ENCODE measurements around the gene MBD6. TPM values are rescaled to one million over a fixed set of nuclear protein-coding genes. Genes with fewer than 3 reads are reported as not detected.
"Not testable (repeated sequence)": the region's sequence is repeated elsewhere in the genome, so short reads cannot be mapped to it uniquely, and the experiment has no call there.

MBD6 gene
- total RNA-seq, 1 donor from 2014 or later, result 158 TPM

DNA sequence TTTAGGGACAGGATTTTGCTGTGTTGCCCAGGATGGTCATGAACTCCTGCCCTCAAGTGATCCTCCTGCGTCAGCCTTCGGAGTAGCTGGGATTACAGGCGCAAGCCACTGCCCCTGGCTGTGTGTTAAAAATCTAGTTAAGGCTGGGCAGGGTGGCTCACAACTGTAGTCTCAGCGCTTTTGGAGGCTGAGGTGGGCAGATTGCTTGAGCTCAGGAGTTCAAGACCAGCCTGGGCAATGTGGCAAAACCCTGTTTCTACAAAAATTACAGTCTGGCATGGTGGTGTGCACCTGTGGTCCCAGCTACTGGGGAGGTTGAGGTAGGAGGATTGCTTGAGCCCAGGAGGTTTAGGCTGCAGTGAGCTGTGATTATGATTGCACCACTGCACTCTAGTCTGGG lies 11.5 kb upstream of the MBD6 start:
- Mint-ChIP-seq H3K27me3 (no peaks in the 10 kb centered on the region), H3K27ac (no peak overlapping the region), H3K36me3 (ENCODE audit: insufficient read depth) (peaks cover 37% of the 10 kb centered on the region), H3K4me3 (ENCODE audit: low read depth) (no peak overlapping the region), H3K9me3 (ENCODE audit: low read depth) (peaks cover 2% of the 10 kb centered on the region), H3K4me1 (ENCODE audit: low read depth) (no peaks in the 10 kb centered on the region)
- DNase-seq (ENCODE audit: low spot score, unreplicated experiment), result no peak
- TF ChIP-seq, protein P1, sequence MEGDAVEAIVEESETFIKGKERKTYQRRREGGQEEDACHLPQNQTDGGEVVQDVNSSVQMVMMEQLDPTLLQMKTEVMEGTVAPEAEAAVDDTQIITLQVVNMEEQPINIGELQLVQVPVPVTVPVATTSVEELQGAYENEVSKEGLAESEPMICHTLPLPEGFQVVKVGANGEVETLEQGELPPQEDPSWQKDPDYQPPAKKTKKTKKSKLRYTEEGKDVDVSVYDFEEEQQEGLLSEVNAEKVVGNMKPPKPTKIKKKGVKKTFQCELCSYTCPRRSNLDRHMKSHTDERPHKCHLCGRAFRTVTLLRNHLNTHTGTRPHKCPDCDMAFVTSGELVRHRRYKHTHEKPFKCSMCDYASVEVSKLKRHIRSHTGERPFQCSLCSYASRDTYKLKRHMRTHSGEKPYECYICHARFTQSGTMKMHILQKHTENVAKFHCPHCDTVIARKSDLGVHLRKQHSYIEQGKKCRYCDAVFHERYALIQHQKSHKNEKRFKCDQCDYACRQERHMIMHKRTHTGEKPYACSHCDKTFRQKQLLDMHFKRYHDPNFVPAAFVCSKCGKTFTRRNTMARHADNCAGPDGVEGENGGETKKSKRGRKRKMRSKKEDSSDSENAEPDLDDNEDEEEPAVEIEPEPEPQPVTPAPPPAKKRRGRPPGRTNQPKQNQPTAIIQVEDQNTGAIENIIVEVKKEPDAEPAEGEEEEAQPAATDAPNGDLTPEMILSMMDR (IDR thresholded peaks at IDR 0.05; ENCODE audit: unreplicated experiment), result no peak

- H3K9me3 Mint-ChIP-seq (ENCODE audit: low read depth), result peaks cover 2% of the 10 kb centered on the region
Observed at GRCh38 chr12:57511588-57512325, 10.9 kb upstream of the MBD6 start.

GRCh38 chr12:57512665-57513064 lies 10.0 kb upstream of the MBD6 start:
- Mint-ChIP-seq H3K4me3 (ENCODE audit: low read depth) (no peak overlapping the region), H3K27ac (no peak overlapping the region), H3K9me3 (ENCODE audit: low read depth) (peaks cover 2% of the 10 kb centered on the region), H3K36me3 (ENCODE audit: insufficient read depth) (peaks cover 39% of the 10 kb centered on the region), H3K4me1 (ENCODE audit: low read depth) (peaks cover 2% of the 10 kb centered on the region), H3K27me3 (no peaks in the 10 kb centered on the region)
- DNase-seq (ENCODE audit: low spot score, unreplicated experiment), result no peak
- TF ChIP-seq, protein P1 (IDR thresholded peaks at IDR 0.05; ENCODE audit: unreplicated experiment), result no peak

More at GRCh38 chr12:57511588-57512325, 10.9 kb upstream of the MBD6 start:
- no peaks in the 10 kb centered on the region for H3K27me3 Mint-ChIP-seq
- no peak overlapping the region for H3K27ac Mint-ChIP-seq
- H3K36me3 Mint-ChIP-seq (ENCODE audit: insufficient read depth), result peaks cover 33% of the 10 kb centered on the region
- TF ChIP-seq, protein P1 (IDR thresholded peaks at IDR 0.05; ENCODE audit: unreplicated experiment), result no peak
- no peak for DNase-seq (ENCODE audit: low spot score, unreplicated experiment)
- no peaks in the 10 kb centered on the region for H3K4me1 Mint-ChIP-seq (ENCODE audit: low read depth)
- H3K4me3 Mint-ChIP-seq (ENCODE audit: low read depth), result no peak overlapping the region

GRCh38 chr12:57513266-57513665 lies 9.4 kb upstream of the MBD6 start:
- Mint-ChIP-seq H3K9me3 (ENCODE audit: low read depth) (peaks cover 2% of the 10 kb centered on the region), H3K27ac (no peak overlapping the region), H3K4me3 (ENCODE audit: low read depth) (no peak overlapping the region), H3K36me3 (ENCODE audit: insufficient read depth) (peaks cover 37% of the 10 kb centered on the region), H3K27me3 (no peaks in the 10 kb centered on the region), H3K4me1 (ENCODE audit: low read depth) (peaks cover 5% of the 10 kb centered on the region)
- DNase-seq (ENCODE audit: low spot score, unreplicated experiment), result no peak
- TF ChIP-seq, protein P1 (IDR thresholded peaks at IDR 0.05; ENCODE audit: unreplicated experiment), result no peak

DNA sequence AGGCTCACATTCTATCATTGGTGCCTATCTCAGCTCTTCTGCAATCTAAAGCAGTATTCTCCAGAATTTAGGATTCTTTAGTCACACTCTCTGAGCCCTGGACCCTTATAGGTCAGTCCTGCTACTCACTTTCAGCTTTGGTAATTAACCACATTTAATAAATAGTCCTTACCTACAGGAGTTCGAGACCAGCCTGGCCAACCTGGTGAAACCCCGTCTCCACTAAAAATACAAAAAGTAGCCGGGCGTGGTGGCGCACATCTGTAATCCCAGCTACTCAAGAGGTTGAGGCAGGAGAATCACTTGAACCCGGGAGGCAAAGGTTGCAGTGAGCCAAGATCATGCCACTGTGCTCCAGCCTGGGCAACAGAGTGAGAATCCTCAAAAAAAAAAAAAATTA lies 8.9 kb upstream of the MBD6 start:
- peaks cover 38% of the 10 kb centered on the region for H3K36me3 Mint-ChIP-seq (ENCODE audit: insufficient read depth)
- not testable (repeated sequence) for H3K4me3 Mint-ChIP-seq (ENCODE audit: low read depth); H3K27ac Mint-ChIP-seq; H3K9me3 Mint-ChIP-seq (ENCODE audit: low read depth); DNase-seq (ENCODE audit: low spot score, unreplicated experiment); H3K27me3 Mint-ChIP-seq; H3K4me1 Mint-ChIP-seq (ENCODE audit: low read depth)

DNA sequence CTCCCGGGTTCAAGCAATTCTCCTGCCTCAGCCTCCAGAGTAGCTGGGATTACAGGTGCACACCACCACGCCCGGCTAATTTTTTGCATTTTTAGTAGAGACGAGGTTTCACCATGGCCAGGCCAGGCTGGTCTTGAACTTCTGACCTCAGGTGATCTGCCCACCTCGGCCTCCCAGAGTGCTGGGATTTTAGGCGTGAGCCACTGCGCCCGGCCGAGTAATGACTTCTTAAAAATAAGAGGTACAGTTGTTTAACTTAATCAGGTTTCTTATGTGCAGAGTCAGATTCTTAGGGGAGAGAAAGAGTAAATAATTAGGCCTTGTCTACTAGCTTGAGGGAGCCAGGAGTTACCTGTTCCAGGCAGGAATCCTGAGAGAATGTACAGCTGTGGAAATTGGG lies 8.4 kb upstream of the MBD6 start:
- not testable (repeated sequence) for DNase-seq (ENCODE audit: low spot score, unreplicated experiment); H3K27ac Mint-ChIP-seq; H3K4me3 Mint-ChIP-seq (ENCODE audit: low read depth); H3K9me3 Mint-ChIP-seq (ENCODE audit: low read depth); H3K27me3 Mint-ChIP-seq
- Mint-ChIP-seq H3K36me3 (ENCODE audit: insufficient read depth) (peaks cover 35% of the 10 kb centered on the region), H3K4me1 (ENCODE audit: low read depth) (peaks cover 13% of the 10 kb centered on the region)

Data from progenitor cell of endocrine pancreas (in vitro differentiated cells).